SU-DHL-6 (cell line): Measurements from ENCODE around the gene CAMK1.

Experiments
- H2AFZ ChIP-seq: fragments of 200-600 bp; sonication (generic); 2 replicates; pipeline ENCODE4 v1.6.1; 2014; ENCODE audit warnings: low read depth, mild to moderate bottlenecking, moderate library complexity, mixed read lengths, antibody characterized with exemption, low read length; ENCODE audit not compliant: severe bottlenecking
- H3F3A ChIP-seq: fragments of 200-600 bp; shearing (Covaris generic); 2 replicates; pipeline ENCODE4 v1.6.0; 2016; ENCODE audit warnings: antibody characterized with exemption, mild to moderate bottlenecking; ENCODE audit not compliant: insufficient read depth
- H3K27ac ChIP-seq: fragments of 200-600 bp; sonication (generic); 2 replicates; pipeline ENCODE4 v1.5.1; 2016; ENCODE audit warnings: low read depth, mild to moderate bottlenecking, low read length, moderate library complexity, mixed read lengths
- H3K27me3 ChIP-seq: fragments of 200-600 bp; sonication (generic), shearing (Covaris generic); 2 replicates; pipeline ENCODE4 v1.6.0; 2014; ENCODE audit warnings: mild to moderate bottlenecking, low read length
- H3K36me3 ChIP-seq: fragments of 200-600 bp; sonication (generic); 2 replicates; pipeline ENCODE4 v1.6.1; 2014; ENCODE audit warnings: mild to moderate bottlenecking, low read length, mixed read lengths
- H3K4me2 ChIP-seq: fragments of 300-600, 200-600 bp; shearing (Covaris generic), sonication (generic); 2 replicates; pipeline ENCODE4 v1.6.0; 2014; ENCODE audit warnings: low read length, low read depth, mild to moderate bottlenecking; ENCODE audit not compliant: poor library complexity, severe bottlenecking
- H3K4me3 ChIP-seq: fragments of 200-600 bp; sonication (generic); 2 replicates; pipeline ENCODE4 v1.5.1; 2014; ENCODE audit warnings: antibody characterized with exemption, low read length, mild to moderate bottlenecking, mixed read lengths; ENCODE audit not compliant: insufficient read depth, poor library complexity, severe bottlenecking
- H3K79me2 ChIP-seq: fragments of 200-600 bp; sonication (generic); 2 replicates; pipeline ENCODE4 v1.6.1; 2014; ENCODE audit warnings: mild to moderate bottlenecking, low read length, moderate library complexity; ENCODE audit not compliant: insufficient read depth
- H3K9ac ChIP-seq: fragments of 200-600 bp; sonication (generic); 2 replicates; pipeline ENCODE4 v1.7.0; 2014; ENCODE audit warnings: mild to moderate bottlenecking, low read length
- H3K9me2 ChIP-seq: fragments of 200-600 bp; sonication (generic); replicated peaks from 2 replicates; pipeline ENCODE4 v1.6.1; 2014; ENCODE audit warnings: low read length; ENCODE audit not compliant: insufficient read depth
- H3K9me3 ChIP-seq: fragments of 200-600 bp; sonication (generic); 2 replicates; pipeline ENCODE4 v1.6.1; 2014; ENCODE audit warnings: low read length, mixed read lengths; ENCODE audit not compliant: insufficient read depth
- H4K20me1 ChIP-seq: fragments of 200-600 bp; sonication (generic); 2 replicates; pipeline ENCODE4 v1.6.1; 2014; ENCODE audit warnings: low read depth, mild to moderate bottlenecking, antibody characterized with exemption, low read length, moderate library complexity, mixed read lengths
- EZH2phosphoT487 ChIP-seq: fragments of 200-600 bp; sonication (generic), shearing (Covaris generic); conservative IDR thresholded peaks from 2 replicates; pipeline ENCODE4 v1.6.1; 2018; ENCODE audit warnings: mild to moderate bottlenecking, antibody characterized with exemption, low read length, moderate library complexity, mixed read lengths
- TF ChIP-seq, protein P1 (sequence below): fragments of 200-600 bp; sonication (generic); IDR thresholded peaks from one replicate; pipeline ENCODE4 v1.5.1; 2017; ENCODE audit warnings: antibody characterized with exemption, mild to moderate bottlenecking, low read length, moderate library complexity; ENCODE audit not compliant: insufficient read depth, poor library complexity, severe bottlenecking

The CAMK1 gene

DNA sequence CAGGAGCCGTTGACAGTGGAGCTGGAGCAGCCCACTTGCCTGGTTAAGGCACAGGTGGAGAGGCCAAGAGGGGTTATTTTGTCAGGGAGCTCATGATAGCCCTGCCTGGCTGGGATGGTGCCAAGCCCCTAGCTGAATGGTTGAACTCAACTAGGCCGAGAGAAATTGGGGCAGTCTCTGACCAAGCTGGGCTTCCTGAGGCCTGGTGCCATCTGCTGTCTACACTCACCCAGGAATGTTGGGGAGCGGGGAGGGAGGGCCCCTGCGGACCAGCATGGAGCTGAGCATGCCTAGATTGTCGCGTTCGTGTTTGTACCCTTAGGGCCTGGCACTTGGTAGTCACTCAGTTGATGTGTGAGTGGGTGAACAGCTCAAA, 37.0 kb downstream of the CAMK1 start:
- peak overlapping the region; percentile 86 for H3K4me3 ChIP-seq
- H4K20me1 ChIP-seq, result no peaks in the 10 kb centered on the region; the same call in 1 of the 2 replicates
- no peak overlapping the region for H2AFZ ChIP-seq
- no peaks in the 10 kb centered on the region for H3K9me2 ChIP-seq
- H3K36me3 ChIP-seq, result 0 out of 2 replicates have a peak, but pooled peaks cover 6% of the 10 kb centered on the region
- H3K9me3 ChIP-seq, result no peaks in the 10 kb centered on the region
- TF ChIP-seq, protein P1, sequence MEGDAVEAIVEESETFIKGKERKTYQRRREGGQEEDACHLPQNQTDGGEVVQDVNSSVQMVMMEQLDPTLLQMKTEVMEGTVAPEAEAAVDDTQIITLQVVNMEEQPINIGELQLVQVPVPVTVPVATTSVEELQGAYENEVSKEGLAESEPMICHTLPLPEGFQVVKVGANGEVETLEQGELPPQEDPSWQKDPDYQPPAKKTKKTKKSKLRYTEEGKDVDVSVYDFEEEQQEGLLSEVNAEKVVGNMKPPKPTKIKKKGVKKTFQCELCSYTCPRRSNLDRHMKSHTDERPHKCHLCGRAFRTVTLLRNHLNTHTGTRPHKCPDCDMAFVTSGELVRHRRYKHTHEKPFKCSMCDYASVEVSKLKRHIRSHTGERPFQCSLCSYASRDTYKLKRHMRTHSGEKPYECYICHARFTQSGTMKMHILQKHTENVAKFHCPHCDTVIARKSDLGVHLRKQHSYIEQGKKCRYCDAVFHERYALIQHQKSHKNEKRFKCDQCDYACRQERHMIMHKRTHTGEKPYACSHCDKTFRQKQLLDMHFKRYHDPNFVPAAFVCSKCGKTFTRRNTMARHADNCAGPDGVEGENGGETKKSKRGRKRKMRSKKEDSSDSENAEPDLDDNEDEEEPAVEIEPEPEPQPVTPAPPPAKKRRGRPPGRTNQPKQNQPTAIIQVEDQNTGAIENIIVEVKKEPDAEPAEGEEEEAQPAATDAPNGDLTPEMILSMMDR, result no peak
- TF ChIP-seq EZH2phosphoT487, result no peak
- no peaks in the 10 kb centered on the region for H3K27me3 ChIP-seq
- peak overlapping the region; percentile 97 for H3K4me2 ChIP-seq
- H3K9ac ChIP-seq, result peak overlapping the region; percentile 97
- H3K27ac ChIP-seq, result no peak overlapping the region; the same call in 1 of the 2 replicates
- H3K79me2 ChIP-seq, result peaks cover 34% of the 10 kb centered on the region
- 0 out of 2 replicates have a peak, but pooled peaks cover 2% of the 10 kb centered on the region for H3F3A ChIP-seq

DNA sequence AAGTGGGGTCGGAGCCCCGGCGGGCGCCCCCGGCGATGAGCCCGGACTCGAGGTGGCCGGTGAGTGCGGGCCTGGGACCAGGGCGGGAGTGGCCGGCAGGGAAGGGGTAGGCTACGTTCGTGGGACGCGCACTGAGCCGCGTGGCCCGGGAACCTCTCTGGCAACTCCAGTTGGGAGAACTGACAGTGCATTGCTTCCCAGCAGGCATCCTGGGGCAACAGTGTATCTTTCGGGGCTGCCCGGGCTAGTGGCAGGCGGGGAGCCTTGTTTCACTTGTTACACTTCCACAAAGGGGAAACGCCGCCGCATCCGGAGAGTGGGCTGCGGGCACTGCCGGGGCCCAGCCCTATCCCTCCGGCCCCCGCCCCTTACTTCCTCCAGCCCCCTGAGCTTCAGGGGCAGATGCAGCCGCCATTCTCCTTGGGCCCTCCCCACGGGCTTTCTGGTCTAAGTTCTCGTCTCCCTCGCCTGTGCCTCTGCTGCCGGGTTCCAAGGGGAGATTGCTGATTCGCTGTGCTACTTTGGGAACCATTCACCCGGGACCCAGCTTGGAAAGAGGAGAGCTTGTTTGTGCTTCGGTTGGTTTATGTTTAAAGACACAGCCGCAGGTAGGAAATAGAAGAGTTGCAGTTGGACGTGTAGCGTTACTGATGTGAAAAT, 37.5 kb downstream of the CAMK1 start:
- H3F3A ChIP-seq, result 0 out of 2 replicates have a peak, but pooled peaks cover 7% of the 10 kb centered on the region
- TF ChIP-seq, protein P1, result no peak
- TF ChIP-seq EZH2phosphoT487, result no peak
- H3K4me2 ChIP-seq, result peak overlapping the region; percentile 97
- 0 out of 2 replicates have a peak, but pooled peaks cover 2% of the 10 kb centered on the region for H3K36me3 ChIP-seq
- H2AFZ ChIP-seq, result peak overlapping the region; percentile 37
- H3K79me2 ChIP-seq, result peaks cover 34% of the 10 kb centered on the region
- no peaks in the 10 kb centered on the region; the same call in 1 of the 2 replicates for H4K20me1 ChIP-seq
- no peaks in the 10 kb centered on the region for H3K9me2 ChIP-seq
- H3K4me3 ChIP-seq, result peak overlapping the region; percentile 86
- no peaks in the 10 kb centered on the region for H3K9me3 ChIP-seq
- H3K9ac ChIP-seq, result peak overlapping the region; percentile 97
- H3K27ac ChIP-seq, result peak overlapping the region; percentile 77
- no peaks in the 10 kb centered on the region for H3K27me3 ChIP-seq

DNA sequence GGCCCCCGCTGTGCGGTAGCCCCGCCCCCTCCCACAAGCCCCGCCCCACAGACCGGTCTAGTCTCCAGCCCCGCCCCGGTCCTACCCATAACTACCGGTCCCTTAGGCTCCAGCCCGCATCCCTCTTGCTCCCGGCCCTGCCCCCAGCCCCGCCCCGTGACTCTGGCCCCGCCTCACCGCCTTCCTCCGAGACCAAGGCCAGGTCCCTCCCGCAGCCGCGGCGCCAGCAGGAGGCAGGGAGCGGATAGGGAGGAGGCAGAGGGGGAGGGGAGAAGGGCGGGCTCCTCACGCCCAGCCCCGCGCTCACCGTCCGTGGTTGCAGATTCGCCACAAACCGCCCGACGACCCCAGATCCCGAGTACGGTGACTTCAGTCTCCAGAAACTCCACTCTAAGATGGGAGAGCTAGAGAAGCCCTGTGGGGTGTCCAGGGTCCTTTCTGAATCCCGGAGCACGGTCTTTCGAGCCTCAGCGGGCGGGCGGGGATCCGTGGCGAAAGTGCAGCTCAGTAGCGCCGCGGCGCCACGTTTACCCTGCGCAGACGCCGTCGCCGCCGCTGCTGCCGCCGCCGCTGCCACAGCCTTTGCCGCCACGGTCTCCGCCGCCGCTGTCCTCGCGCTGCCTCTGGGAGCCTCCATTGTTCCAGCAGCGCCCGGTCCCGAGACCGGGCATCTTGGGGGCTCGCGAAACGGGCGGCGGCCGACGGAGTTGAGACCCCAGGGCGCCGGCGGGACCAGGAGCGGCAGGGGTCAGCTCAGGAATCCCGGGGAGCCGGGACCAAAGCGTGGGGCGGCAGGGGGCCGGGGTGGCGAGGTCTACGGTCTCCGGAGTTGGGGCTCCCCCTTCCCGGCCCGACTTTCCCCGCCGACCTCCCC, 38.3 kb downstream of the CAMK1 start, which contains the start of gene BRPF1:
BRPF1 (plus strand) TSS at position 530 of the 874 bp plus-strand sequence. CDS start 2,406 bp downstream, outside the sequence.
- H3K79me2 ChIP-seq, result peaks cover 33% of the 10 kb centered on the region
- TF ChIP-seq EZH2phosphoT487, result no peak
- TF ChIP-seq, protein P1, result no peak
- peak within 1 kb of the TSS; percentile 97 for H2AFZ ChIP-seq
- no peaks in the 10 kb centered on the region for H3K9me3 ChIP-seq
- H3F3A ChIP-seq, result 0 out of 2 replicates have a peak, but pooled peaks cover 7% of the 10 kb centered on the region
- H3K27ac ChIP-seq, result peak within 1 kb of the TSS; percentile 77
- no peaks in the 10 kb centered on the region for H3K27me3 ChIP-seq
- H4K20me1 ChIP-seq, result no peaks in the 10 kb centered on the region; the same call in 1 of the 2 replicates
- no peaks in the 10 kb centered on the region for H3K36me3 ChIP-seq
- peak within 1 kb of the TSS; percentile 97 for H3K4me2 ChIP-seq
- peak within 1 kb of the TSS; percentile 97 for H3K9ac ChIP-seq
- H3K4me3 ChIP-seq, result peak within 1 kb of the TSS; percentile 86
- no peaks in the 10 kb centered on the region for H3K9me2 ChIP-seq
